ENCODE data around the gene TRMT10A.

GRCh38 chr4:99587309-99587708, 23.5 kb upstream of the TRMT10A start:
- TF ChIP-seq CTCF (IDR thresholded peaks at IDR 0.05) (no peak), POLR2A (IDR thresholded peaks at IDR 0.05) (no peak)
